H1 (cell line): Measurements from ENCODE around the gene ITGA3. TPM values are rescaled to one million over a fixed set of nuclear protein-coding genes. Genes with fewer than 3 reads are reported as not detected.

Experiments used
- CTCF ChIA-PET: fragments of 300-600 bp; sonication (Branson Sonifier 250); formaldehyde crosslinking; loops from one replicate; lab custom pipeline; 2021; ENCODE audit not compliant: partially characterized antibody; lab: Charles Lee
- POLR2A ChIA-PET: fragments of 300-600 bp; sonication (Branson Sonifier 250); formaldehyde crosslinking; loops from one replicate; lab custom pipeline; 2021; ENCODE audit warnings: inconsistent platforms; ENCODE audit not compliant: partially characterized antibody; lab: Charles Lee
- DNase-seq, 2 experiments: peaks; one replicate each; pipeline versions ENCODE4 v3.0.0 to v3.0.0-alpha.2; 2010 to 2022; ENCODE audit warnings: low spot score in 2 of 2, low read depth in 1 of 2, mixed read lengths in 1 of 2
- FAIRE-seq: peaks from 2 replicates; lab custom pipeline; 2011; peaks lifted over from hg19 to GRCh38; lab: Jason Lieb, UNC
- H2AFZ ChIP-seq: 2 replicates; pipeline ENCODE4 v1.8.1; 2012; ENCODE audit warnings: low read length, inconsistent platforms
- H2AK5ac ChIP-seq: 2 replicates; pipeline ENCODE4 v1.6.1; 2013; ENCODE audit warnings: low read depth, low read length
- H2BK120ac ChIP-seq: replicated peaks from 2 replicates; pipeline ENCODE3; 2013; ENCODE audit warnings: low read depth, low read length, inconsistent platforms
- H2BK12ac ChIP-seq: 2 replicates; pipeline ENCODE4 v1.6.1; 2013; ENCODE audit warnings: low read depth, low read length
- H2BK15ac ChIP-seq: 2 replicates; pipeline ENCODE4 v1.6.1; 2013; ENCODE audit warnings: low read length
- H2BK20ac ChIP-seq: 2 replicates; pipeline ENCODE4 v1.6.1; 2013; ENCODE audit warnings: low read length
- H2BK5ac ChIP-seq: 2 replicates; pipeline ENCODE4 v1.6.1; 2013; ENCODE audit warnings: low read depth, low read length
- H3K14ac ChIP-seq: 2 replicates; pipeline ENCODE4 v1.6.1; 2013; ENCODE audit warnings: inconsistent platforms; ENCODE audit not compliant: insufficient read length
- H3K18ac ChIP-seq: 2 replicates; pipeline ENCODE4 v1.6.1; 2013; ENCODE audit warnings: low read length; ENCODE audit errors: extremely low read depth
- H3K23ac ChIP-seq: 2 replicates; pipeline ENCODE4 v1.6.1; 2013; ENCODE audit warnings: inconsistent platforms; ENCODE audit not compliant: insufficient read length
- H3K23me2 ChIP-seq: 2 replicates; pipeline ENCODE4 v1.6.1; 2013; ENCODE audit warnings: low read depth, low read length
- H3K27ac ChIP-seq: 2 replicates; pipeline ENCODE4 v1.6.1; 2011; ENCODE audit warnings: low read depth, low read length, inconsistent platforms
- H3K27me3 ChIP-seq, 4 experiments: replicated peaks in 1 of 4; 1 replicate in 1 of 4; 2 replicates in 3 of 4; pipeline versions ENCODE4 v1.6.1 to v1.8.1; 2011 to 2013; ENCODE audit warnings: low read length in 3 of 4, mild to moderate bottlenecking in 3 of 4, inconsistent platforms in 2 of 4, mixed read lengths in 2 of 4, moderate library complexity in 1 of 4; ENCODE audit not compliant: control insufficient read depth in 3 of 4, insufficient read depth in 3 of 4; ENCODE audit errors: extremely low read depth in 1 of 4
- H3K36me3 ChIP-seq, 4 experiments: 2 replicates each; pipeline versions ENCODE4 v1.6.1 to v1.8.1; 2011 to 2013; ENCODE audit warnings: mild to moderate bottlenecking in 4 of 4, low read length in 3 of 4, moderate library complexity in 2 of 4, control low read depth in 1 of 4, inconsistent platforms in 1 of 4; ENCODE audit not compliant: insufficient read depth in 4 of 4, control insufficient read depth in 2 of 4
- H3K4ac ChIP-seq: replicated peaks from 2 replicates; pipeline ENCODE3; 2013; ENCODE audit warnings: low read length, low read depth, mixed read lengths, inconsistent platforms; ENCODE audit not compliant: insufficient read length
- H3K4me1 ChIP-seq, 4 experiments: replicated peaks in 1 of 4; 1 replicate in 1 of 4; 2 replicates in 3 of 4; pipeline versions ENCODE4 v1.6.1 to v1.8.1; 2011 to 2013; ENCODE audit warnings: low read length in 3 of 4, inconsistent platforms in 2 of 4, mixed read lengths in 1 of 4; ENCODE audit not compliant: insufficient read depth in 4 of 4, control insufficient read depth in 3 of 4
- H3K4me2 ChIP-seq, 2 experiments: 2 replicates each; pipeline versions ENCODE4 v1.6.1 to v1.8.1; 2011 to 2013; ENCODE audit warnings: low read depth in 2 of 2, low read length in 2 of 2, control low read depth in 1 of 2, inconsistent platforms in 1 of 2, mild to moderate bottlenecking in 1 of 2; ENCODE audit not compliant: insufficient read depth in 1 of 2
- H3K4me3 ChIP-seq, 4 experiments: fragments of 200-600, 300-600 bp in 1 of 4; sonication (generic), shearing (Covaris generic), sonication (Bioruptor Twin) in 1 of 4; 2 replicates each; pipeline versions ENCODE4 v1.5.1 to v1.8.1; 2011 to 2016; ENCODE audit warnings: low read length in 4 of 4, low read depth in 3 of 4, control low read depth in 2 of 4, inconsistent platforms in 2 of 4, mild to moderate bottlenecking in 2 of 4, mixed read lengths in 1 of 4, moderate library complexity in 1 of 4; ENCODE audit not compliant: insufficient read depth in 2 of 4; ENCODE audit errors: extremely low read depth in 1 of 4
- H3K56ac ChIP-seq: replicated peaks from 2 replicates; pipeline ENCODE3; 2013; ENCODE audit warnings: low read depth, mild to moderate bottlenecking, mixed read lengths, low read length, inconsistent platforms; ENCODE audit not compliant: insufficient read length
- H3K79me1 ChIP-seq: 2 replicates; pipeline ENCODE4 v1.6.1; 2013; ENCODE audit warnings: low read depth, low read length, control low read depth
- H3K79me2 ChIP-seq, 2 experiments: 2 replicates each; pipeline versions ENCODE4 v1.6.1 to v1.8.1; 2012 to 2013; ENCODE audit warnings: low read length in 2 of 2, mild to moderate bottlenecking in 2 of 2, inconsistent platforms in 1 of 2; ENCODE audit not compliant: insufficient read depth in 2 of 2, control insufficient read depth in 1 of 2
- H3K9ac ChIP-seq, 4 experiments: replicated peaks in 1 of 4; 1 replicate in 1 of 4; 2 replicates in 3 of 4; pipeline versions ENCODE4 v1.6.1 to v1.8.1; 2011 to 2013; ENCODE audit warnings: low read depth in 3 of 4, low read length in 3 of 4, control low read depth in 2 of 4, mild to moderate bottlenecking in 2 of 4, moderate library complexity in 2 of 4, inconsistent platforms in 1 of 4; ENCODE audit errors: extremely low read depth in 1 of 4
- H3K9me3 ChIP-seq, 2 experiments: 2 replicates each; pipeline versions ENCODE4 v1.6.1 to v1.8.1; 2012 to 2013; ENCODE audit warnings: mild to moderate bottlenecking in 2 of 2, moderate library complexity in 2 of 2, control low read depth in 1 of 2, inconsistent platforms in 1 of 2, low read depth in 1 of 2, low read length in 1 of 2, mixed read lengths in 1 of 2; ENCODE audit not compliant: insufficient read depth in 2 of 2
- H4K20me1 ChIP-seq, 2 experiments: replicated peaks in 1 of 2; 2 replicates each; pipeline versions ENCODE3 to v1.8.1; 2011 to 2013; ENCODE audit warnings: inconsistent platforms in 2 of 2, low read length in 2 of 2, mild to moderate bottlenecking in 1 of 2; ENCODE audit not compliant: insufficient read depth in 2 of 2, control insufficient read depth in 1 of 2
- H4K5ac ChIP-seq: 2 replicates; pipeline ENCODE4 v1.6.1; 2013; ENCODE audit warnings: low read length, low read depth, mixed read lengths, inconsistent platforms; ENCODE audit not compliant: insufficient read length
- H4K8ac ChIP-seq: 2 replicates; pipeline ENCODE4 v1.8.0; 2013; ENCODE audit warnings: mild to moderate bottlenecking, moderate library complexity, low read length, inconsistent platforms; ENCODE audit not compliant: insufficient read depth; ENCODE audit errors: extremely low read depth
- H4K91ac ChIP-seq: replicated peaks from 2 replicates; pipeline ENCODE3; 2013; ENCODE audit warnings: low read length, mixed read lengths, inconsistent platforms; ENCODE audit not compliant: insufficient read length
- BACH1 ChIP-seq: IDR thresholded peaks from 2 replicates; pipeline ENCODE4 v1.6.1; 2012; ENCODE audit warnings: low read length, improper control_type of control experiment
- SP2 ChIP-seq: IDR thresholded peaks from 2 replicates; pipeline ENCODE4 v1.6.1; 2012; ENCODE audit warnings: mild to moderate bottlenecking, low read length, inconsistent platforms
- TEAD4 ChIP-seq: IDR thresholded peaks from 2 replicates; pipeline ENCODE4 v1.6.1; 2012; ENCODE audit warnings: low read depth, low read length, inconsistent platforms, mixed read lengths
- YY1 ChIP-seq: IDR thresholded peaks from 2 replicates; pipeline ENCODE4 v1.6.1; 2011; ENCODE audit warnings: low read depth, mild to moderate bottlenecking, low read length
- WGBS, 2 experiments: shearing (Covaris generic) in 1 of 2; methylation state at CpG; one replicate each; pipeline versions ENCODE4 v1.1.6 to v1.1.7; 2013 to 2015; ENCODE audit warnings: low lambda C conversion rate in 2 of 2, mixed read lengths in 2 of 2, inconsistent platforms in 1 of 2, low coverage in 1 of 2, missing lambda C conversion rate in 1 of 2; ENCODE audit not compliant: insufficient replicate concordance in 2 of 2, insufficient coverage in 1 of 2, insufficient read length in 1 of 2; ENCODE audit errors: extremely low coverage in 1 of 2, missing lambda C conversion rate in 1 of 2; 5-methylcytosine and 5-hydroxymethylcytosine counted together
- polyA plus RNA-seq, 7 experiments: library from polyadenylated mRNA; depleted of rRNA in 3 of 7; stranded (reverse) in 5 of 7; unstranded in 2 of 7; fragments of >200 nt in 5 of 7; fragments of 200-250 nt in 2 of 7; gene quantifications; 1 replicate in 5 of 7; 2 replicates in 1 of 7; 4 replicates in 1 of 7; pipeline versions ENCODE4 v1.2.1 to v1.2.3, GENCODE V29; 2011 to 2013; ENCODE audit warnings: missing spikeins in 2 of 7, mixed read lengths in 2 of 7
- total RNA-seq: library from RNA; stranded (reverse); fragmentation: NEBNext Ultra II Directional; extraction: Animal tissue kit (Norgen Biotek cat#: 25700); gene quantifications from 2 replicates; pipeline ENCODE4 v1.2.1, GENCODE V29; 2021

ITGA3 gene
- total and polyA plus RNA-seq, 2 of the 8 experiments (the other 6 are each of a cell fraction or from before 2014, with no cell fraction given): 24.0 to 24.2 TPM

DNA sequence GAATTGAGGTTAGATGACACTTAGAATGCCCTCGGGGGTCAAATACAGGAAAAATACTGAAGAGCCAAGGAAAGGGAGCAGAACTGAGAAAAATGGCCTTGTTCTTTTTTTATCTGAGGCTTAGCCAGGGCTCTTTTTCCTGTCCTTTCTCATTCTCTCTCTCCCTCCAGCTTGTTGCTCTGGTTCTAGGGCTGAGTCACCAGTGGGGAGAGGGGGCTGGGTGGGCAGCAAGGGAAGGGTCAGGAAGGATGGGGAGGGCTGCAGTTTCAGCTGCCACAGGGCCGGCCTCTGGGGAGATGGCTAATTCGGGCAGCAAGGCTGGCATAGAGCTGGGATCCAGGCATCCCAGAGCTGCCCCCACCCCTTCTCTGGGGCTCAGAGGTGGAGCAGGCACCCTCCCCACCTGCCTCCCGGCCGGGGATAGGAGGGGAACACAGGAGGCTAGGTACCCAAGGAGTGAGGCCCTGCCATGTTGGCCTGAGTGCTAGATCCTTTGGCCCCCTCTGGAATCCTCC, 3.9 kb downstream of the ITGA3 start:
- Histone ChIP-seq H4K5ac (no peak overlapping the region), H3K79me2 (no peaks in the 10 kb centered on the region), H3K27me3 (peaks cover 0 to 13% (median 11%) of the 10 kb centered on the region in 4 experiments; a peak in 5 of 7 replicates), H2BK15ac (no peak overlapping the region), H3K4ac (no peak overlapping the region), H3K56ac (no peak overlapping the region), H2BK12ac (no peak overlapping the region), H3K4me1 (peaks cover 0 to 14% (median 7%) of the 10 kb centered on the region in 4 experiments; a peak in 5 of 7 replicates), H2BK5ac (no peak overlapping the region), H3K79me1 (peaks cover 2% of the 10 kb centered on the region; the same call in 1 of the 2 replicates), H3K27ac (no peak overlapping the region), H4K20me1 (peaks cover 0 to 2% of the 10 kb centered on the region in 2 experiments), H3K18ac (no peak overlapping the region), H3K4me3 (no peak overlapping the region), H4K91ac (no peak overlapping the region), H2AK5ac (no peak overlapping the region), H2BK20ac (no peak overlapping the region), H3K36me3 (no peaks in the 10 kb centered on the region), H3K23ac (no peak overlapping the region), H3K4me2 (no peak overlapping the region), H2AFZ (no peak overlapping the region), H4K8ac (0 out of 2 replicates have a peak overlapping the region, but pooled peaks have one; percentile 1), H3K14ac (no peak overlapping the region), H2BK120ac (no peak overlapping the region), H3K23me2 (peaks cover 15% of the 10 kb centered on the region), H3K9me3 (no peaks in the 10 kb centered on the region), H3K9ac (no peak overlapping the region)
- TF ChIP-seq BACH1 (no peak), SP2 (no peak), TEAD4 (no peak), YY1 (no peak)
- no peak for DNase-seq
- 70% methylated on average over 5 of the region's 5 CpGs; no CpG with 5 or more reads in 1 of the 2 experiments for WGBS, 2 experiments
- no peak for FAIRE-seq
- ChIA-PET POLR2A (interaction anchor here (1.1 kb wide), 2 partner anchors 8 to 16 kb away, joined by 3 to 5 read pairs; no protein-coding TSS in a partner anchor), CTCF (interaction anchor here (1.1 to 14.6 kb wide), 8 partner anchors 17 to 161 kb away, joined by 3 to 169 read pairs (median 4); partner anchors contain the start of gene PDK2)
